ENCODE measurements around the gene B4GALT4. TPM values are rescaled to one million over a fixed set of nuclear protein-coding genes. Genes with fewer than 3 reads are reported as not detected.

Gene B4GALT4
- total RNA-seq, 1 donor from 2014 or later = 14.7 TPM

GRCh38 chr3:119239206-119239820 lies 1.4 kb downstream of the B4GALT4 start:
- intact Hi-C loops (cut with micrococcal nuclease) = no loop called here

GRCh38 chr3:119238363-119238762 lies 2.3 kb downstream of the B4GALT4 start:
- intact Hi-C loops (cut with micrococcal nuclease) = no loop called here

GRCh38 chr3:119237299-119237698 lies 3.4 kb downstream of the B4GALT4 start:
- intact Hi-C loops (cut with micrococcal nuclease) = no loop called here

- intact Hi-C loops (cut with micrococcal nuclease) = no loop called here
These were observed 3.9 kb downstream of the B4GALT4 start for GRCh38 chr3:119236756-119237155.

- intact Hi-C loops (cut with micrococcal nuclease) = no loop called here
These were observed 5.5 kb downstream of the B4GALT4 start for GRCh38 chr3:119235151-119235550.

GRCh38 chr3:119234610-119235009 lies 6.1 kb downstream of the B4GALT4 start:
- intact Hi-C loops (cut with micrococcal nuclease) = no loop called here

- intact Hi-C loops (cut with micrococcal nuclease) = no loop called here
These were observed 9.9 kb downstream of the B4GALT4 start for GRCh38 chr3:119230745-119231144.

- intact Hi-C loops (cut with micrococcal nuclease) = no loop called here
These were observed 10.6 kb downstream of the B4GALT4 start for GRCh38 chr3:119230071-119230470.

GRCh38 chr3:119229190-119229589 lies 11.5 kb downstream of the B4GALT4 start:
- intact Hi-C loops (cut with micrococcal nuclease) = no loop called here

GRCh38 chr3:119228373-119229145 lies 12.1 kb downstream of the B4GALT4 start:
- intact Hi-C loops (cut with micrococcal nuclease) = no loop called here

- intact Hi-C loops (cut with micrococcal nuclease) = no loop called here
These were observed 13.4 kb downstream of the B4GALT4 start for GRCh38 chr3:119227070-119227850.

- intact Hi-C loops (cut with micrococcal nuclease) = no loop called here
These were observed 15.6 kb downstream of the B4GALT4 start for GRCh38 chr3:119225121-119225520.

GRCh38 chr3:119223511-119223910 lies 17.2 kb downstream of the B4GALT4 start:
- intact Hi-C loops (cut with micrococcal nuclease) = no loop called here

GRCh38 chr3:119222391-119222790 lies 18.3 kb downstream of the B4GALT4 start:
- intact Hi-C loops (cut with micrococcal nuclease) = no loop called here

- intact Hi-C loops (cut with micrococcal nuclease) = no loop called here
These were observed 18.8 kb downstream of the B4GALT4 start for GRCh38 chr3:119221779-119222320.

- intact Hi-C loops (cut with micrococcal nuclease) = no loop called here
These were observed 19.6 kb downstream of the B4GALT4 start for GRCh38 chr3:119220970-119221667.

- intact Hi-C loops (cut with micrococcal nuclease) = no loop called here
These were observed 20.5 kb downstream of the B4GALT4 start for GRCh38 chr3:119220198-119220597.

GRCh38 chr3:119219069-119219468 lies 21.6 kb downstream of the B4GALT4 start:
- intact Hi-C loops (cut with micrococcal nuclease) = loop anchor here (1.0 kb wide), 3 partner anchors 21 to 458 kb away; partner anchors contain the start of genes B4GALT4, COX17 and TIMMDC1

GRCh38 chr3:119211803-119212202 lies 28.9 kb downstream of the B4GALT4 start:
- intact Hi-C loops (cut with micrococcal nuclease) = no loop called here

- intact Hi-C loops (cut with micrococcal nuclease) = no loop called here
These were observed 29.5 kb downstream of the B4GALT4 start for GRCh38 chr3:119211193-119211592.

- intact Hi-C loops (cut with micrococcal nuclease) = no loop called here
These were observed 33.2 kb downstream of the B4GALT4 start for GRCh38 chr3:119207512-119207875.

All from T-helper 2 cell treated with Interferon-gamma antibody and Interleukin-4, amounts not matched to agents 100 ng/mL and 5 ng/mL, for 36 hours (primary cell).